GM20431 (cell line): ENCODE data around the gene AIP.

Experiments used
- in situ Hi-C: fragments of 300-500 bp; cut with MseI, MboI; formaldehyde crosslinking; loops from one replicate; pipeline ENCODE4 v1.15.0; 2020; ENCODE audit warnings: low sequenced_read_pairs; ENCODE audit not compliant: unreplicated experiment

Gene AIP

DNA sequence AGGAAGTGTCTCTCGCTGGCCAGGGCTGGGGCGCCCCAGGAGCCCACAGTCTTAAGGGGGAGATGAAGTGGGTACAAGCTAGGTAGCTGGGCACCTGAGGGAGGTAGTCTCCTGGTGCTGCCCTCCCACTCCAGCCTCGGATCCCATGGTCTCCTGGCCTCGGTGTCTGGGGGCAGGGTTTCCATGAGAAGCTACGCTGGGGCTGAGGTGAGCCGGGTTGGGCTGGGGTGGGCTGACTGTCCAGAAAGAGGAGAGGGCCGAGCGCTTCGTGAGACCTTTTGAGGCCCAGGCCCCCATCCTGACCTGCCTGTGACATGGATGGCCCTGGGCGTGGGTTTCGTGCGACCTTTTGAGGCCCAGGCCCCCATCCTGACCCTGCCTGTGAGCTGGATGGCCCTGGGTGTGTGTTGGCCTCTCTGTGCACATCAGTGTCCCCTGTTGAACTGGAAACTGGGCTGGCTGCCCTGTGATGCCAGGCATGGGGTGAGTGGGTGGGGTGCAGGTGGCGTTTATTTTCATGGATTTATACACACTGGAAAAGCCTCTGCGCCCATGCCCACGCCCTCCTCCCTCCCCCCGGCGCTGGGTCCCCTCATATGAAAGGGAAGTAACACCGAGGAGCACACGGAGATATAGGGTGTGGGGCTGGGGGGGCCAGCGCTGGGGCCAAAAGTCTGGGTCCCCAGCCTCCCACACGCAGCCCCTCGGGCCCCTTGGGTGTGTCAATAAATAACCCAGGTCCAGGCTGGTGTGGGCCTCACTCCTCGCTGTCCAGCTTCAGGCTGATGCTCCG is 8.6 kb downstream of the AIP start:
- in situ Hi-C loops = no loop called here

GRCh38 chr11:67492069-67492727 is 9.4 kb downstream of the AIP start:
- in situ Hi-C loops = no loop called here

- in situ Hi-C loops = no loop called here
Observed at GRCh38 chr11:67492801-67493547, 10.1 kb downstream of the AIP start.

GRCh38 chr11:67493548-67494370 is 10.9 kb downstream of the AIP start:
- in situ Hi-C loops = no loop called here

DNA sequence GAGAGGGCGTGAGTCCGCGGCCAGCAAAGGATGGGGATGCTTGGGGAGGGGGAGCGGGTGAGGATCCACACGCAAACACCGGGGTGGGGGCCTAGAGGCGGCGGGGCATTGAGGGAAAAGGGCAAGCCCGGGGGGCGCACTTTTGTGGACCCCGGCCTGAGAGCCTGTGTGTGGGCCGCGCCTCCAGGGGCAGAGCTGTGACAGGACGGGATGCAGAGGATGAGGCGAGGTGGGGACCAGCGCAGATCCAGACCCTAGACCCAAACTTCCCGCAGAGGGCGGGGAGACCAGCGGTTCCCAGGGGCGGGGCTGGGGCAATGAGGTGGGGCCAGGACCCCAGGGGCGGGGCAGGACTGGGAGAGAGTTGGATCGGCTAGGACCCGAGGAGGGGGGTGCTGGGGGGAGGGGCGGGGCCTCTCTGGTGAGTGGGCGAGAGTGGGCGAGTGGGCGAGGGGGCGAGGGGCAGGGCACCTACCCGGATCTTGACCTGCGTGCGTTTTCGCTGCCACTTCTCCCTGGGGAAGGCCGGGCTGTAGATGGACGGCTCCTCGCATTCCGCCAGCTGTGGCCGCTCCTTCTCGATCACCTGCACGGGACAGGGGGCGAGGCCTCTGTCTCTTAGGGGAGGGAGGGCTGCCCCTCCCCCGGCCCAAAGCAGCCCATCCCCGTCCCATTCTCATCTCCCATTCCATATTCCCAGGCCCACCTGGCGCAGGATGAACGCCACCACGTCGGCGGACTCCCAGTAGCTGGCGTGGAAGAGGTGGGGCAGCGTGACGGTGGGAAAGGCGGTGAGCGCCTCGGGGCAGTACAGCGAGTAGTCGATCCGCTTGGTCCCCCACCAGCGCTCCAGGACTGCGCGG is 11.8 kb downstream of the AIP start:
- in situ Hi-C loops = no loop called here

- in situ Hi-C loops = no loop called here
Observed at GRCh38 chr11:67495234-67496005, 12.6 kb downstream of the AIP start.

DNA sequence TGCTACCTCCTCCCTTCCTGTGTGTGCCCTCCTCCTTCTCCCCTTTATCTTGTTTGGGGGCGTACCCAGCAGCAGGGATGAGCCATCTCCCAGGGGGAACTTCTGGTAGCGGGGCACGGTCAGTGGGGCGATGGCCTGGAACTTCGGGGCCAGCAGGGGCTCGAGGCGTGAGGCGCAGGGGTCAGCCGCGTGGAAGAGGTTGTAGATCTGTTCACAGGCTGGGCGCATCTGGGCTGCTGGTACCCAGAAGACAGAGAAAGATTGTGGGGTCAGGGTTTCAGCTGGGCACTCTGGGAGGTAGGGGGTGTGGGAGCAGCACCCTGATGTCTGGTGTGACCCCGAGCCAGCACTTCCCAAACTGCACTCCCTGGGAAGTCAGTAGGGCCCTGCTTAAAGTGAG is 13.3 kb downstream of the AIP start:
- in situ Hi-C loops = no loop called here

DNA sequence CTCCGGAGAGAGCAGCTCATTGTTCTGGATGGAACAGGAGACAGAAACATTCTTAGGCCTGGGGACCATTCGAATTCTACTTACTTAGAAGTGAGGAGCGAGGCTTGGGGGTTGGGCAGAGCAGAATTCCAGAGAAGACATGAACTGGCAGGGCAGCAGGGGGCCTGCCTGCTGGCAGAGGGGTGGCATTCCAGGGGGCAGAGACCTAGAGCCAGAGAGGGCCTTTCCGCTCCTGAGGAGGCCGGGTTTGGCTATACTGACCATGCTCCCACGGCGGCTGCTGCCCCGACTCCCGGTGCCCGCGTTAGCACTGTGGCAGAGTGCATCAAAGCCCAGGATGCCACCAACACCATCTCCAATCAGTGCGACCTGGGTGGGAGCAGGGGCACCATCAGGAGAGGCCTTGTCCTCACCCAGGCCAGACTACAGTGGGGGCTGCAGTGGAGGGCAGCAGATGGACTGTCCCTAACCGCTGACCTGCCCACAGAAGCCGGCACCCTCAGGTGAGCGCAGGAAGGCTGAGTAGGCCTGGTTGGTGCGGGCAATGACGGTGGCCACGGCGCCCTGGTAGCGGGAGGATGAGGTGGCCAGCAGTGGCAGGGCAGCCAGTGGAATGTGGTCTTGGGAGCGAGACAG is 14.9 kb downstream of the AIP start:
- in situ Hi-C loops = no loop called here

DNA sequence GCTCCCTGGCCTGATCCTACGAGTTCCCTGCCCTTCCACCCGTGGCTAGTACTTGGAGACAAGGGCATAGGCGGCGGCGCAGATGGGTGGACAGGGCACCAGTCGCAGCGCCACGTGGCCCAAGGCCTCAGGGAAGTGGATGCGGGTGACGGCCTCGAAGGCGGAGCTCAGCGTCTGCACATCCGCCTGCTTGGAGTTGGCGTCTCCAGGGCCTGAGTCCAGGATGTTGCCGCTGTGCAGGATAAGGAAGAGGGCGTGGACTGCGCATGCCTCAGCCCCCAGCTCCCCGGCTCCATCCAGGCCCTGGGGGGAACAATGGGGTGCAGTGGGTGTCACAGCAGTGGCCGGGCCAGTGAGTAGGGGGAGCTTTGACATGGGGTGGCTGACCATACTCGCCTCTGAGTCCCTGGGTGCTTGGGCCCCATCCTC is 15.7 kb downstream of the AIP start:
- in situ Hi-C loops = no loop called here

DNA sequence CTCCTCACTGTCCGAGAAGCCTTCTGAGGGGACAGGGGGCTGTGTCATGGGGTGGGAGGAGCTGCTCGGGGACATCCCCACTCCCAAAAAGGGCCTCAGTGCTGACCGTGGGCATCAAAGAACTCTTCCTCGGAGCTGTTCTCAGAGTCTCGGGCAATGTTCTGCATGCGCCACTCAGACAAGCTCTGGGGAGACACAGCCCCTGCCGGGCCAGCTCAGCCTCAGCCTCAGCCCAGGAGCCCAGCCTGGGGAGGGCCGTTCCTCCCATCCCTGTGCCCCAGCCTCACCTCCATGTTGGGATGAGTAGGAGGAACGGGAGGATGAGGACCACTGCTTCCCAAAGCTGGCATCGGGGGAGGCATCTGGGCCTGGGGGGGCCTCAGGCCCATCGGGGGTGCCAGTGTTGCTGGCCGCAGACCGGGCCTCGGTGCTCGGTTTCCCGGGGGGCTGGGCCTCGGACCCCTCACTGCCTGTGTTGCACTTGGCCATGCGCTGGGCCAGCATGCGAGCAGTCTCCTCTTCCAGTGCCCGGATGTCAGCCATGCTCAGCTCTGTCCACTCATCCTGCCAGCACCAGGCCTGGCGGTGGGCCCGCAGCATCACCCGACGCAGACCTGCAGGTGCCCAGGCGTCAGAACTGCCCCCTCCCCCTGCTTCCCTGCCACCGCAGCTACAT is 17.1 kb downstream of the AIP start:
- in situ Hi-C loops = no loop called here

GRCh38 chr11:67500484-67500821 is 17.6 kb downstream of the AIP start:
- in situ Hi-C loops = no loop called here

- in situ Hi-C loops = no loop called here
Observed at GRCh38 chr11:67500831-67501715, 18.2 kb downstream of the AIP start.

GRCh38 chr11:67501854-67502253 is 19.0 kb downstream of the AIP start:
- in situ Hi-C loops = no loop called here

DNA sequence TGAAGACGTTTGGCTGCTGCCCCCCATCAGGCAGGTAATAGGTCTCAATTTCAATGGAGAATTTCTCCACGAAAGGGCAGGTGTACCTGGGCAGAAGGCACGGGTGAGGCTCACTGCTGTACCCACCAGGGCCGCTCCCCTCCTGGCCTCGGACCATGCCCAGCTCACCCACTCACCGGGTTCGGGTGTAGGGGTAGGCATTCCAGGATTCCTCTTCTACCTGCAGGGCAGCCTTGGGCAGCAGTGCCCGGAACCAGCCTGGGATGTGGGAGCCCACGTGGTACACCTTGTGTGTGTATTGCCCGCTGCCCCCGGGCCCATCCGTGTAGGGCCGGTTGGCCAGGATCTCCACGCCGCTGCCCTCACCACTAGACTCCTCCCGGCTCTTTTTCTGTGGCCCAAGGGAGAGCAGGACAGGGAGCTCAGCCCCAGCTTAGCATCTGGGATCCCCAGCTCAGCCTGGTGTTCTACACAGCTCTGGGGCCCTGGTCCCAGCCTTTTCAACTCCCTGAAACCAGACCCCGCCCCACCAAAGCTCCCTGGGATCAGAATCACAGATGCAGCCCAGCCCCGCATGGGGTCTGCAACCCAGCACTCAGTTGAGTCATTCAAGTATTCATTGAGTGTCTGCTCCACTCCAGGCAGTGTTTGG is 19.6 kb downstream of the AIP start:
- in situ Hi-C loops = no loop called here

DNA sequence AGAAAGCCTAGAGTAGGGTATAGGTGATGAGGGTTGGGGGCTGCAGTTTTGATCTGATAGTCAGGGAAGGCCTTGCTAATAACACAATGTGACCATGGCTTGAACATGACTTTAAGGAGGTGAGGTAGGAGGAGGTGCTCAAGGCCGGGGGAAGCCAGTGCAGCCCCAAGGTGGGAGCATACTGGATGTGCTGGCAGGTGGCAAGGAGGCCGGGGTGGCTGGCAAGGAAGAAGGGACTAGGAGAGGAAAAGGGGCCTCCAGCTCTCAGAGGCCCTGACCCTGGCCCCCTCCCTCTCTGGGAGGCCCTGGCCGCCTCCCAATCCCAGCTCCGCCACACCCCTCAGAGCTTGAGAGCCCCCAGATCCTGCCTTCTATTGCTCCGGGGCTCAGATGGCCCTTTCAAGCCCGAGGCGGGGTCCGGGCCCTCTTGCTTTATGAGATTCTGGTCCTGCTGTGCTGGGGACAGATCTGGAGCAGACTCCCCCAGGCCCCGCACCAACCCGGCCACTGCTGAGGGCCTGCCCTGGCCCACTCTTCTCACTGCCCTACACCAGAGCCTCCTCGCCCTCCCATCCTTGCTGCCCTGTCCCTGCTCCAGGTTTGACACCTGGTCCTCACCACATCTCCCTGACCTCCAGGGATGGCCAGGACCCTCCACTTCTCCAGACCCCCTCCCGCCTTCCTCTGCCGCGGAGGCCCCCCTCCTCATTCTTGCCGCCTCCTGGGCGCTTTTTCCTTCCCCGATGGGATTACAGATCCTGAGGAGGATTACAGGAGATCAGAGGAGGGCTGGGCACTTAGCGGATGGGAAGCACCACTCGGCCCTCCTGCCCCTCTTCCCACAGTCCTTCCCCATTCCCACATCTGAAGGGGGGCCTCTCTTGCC is 20.5 kb downstream of the AIP start:
- in situ Hi-C loops = no loop called here
